Activated CD8-positive, alpha-beta T cell treated with anti-CD3 and anti-CD28 coated beads for 36 hours (primary cell): ENCODE measurements around the gene ADGB. TPM values are rescaled to one million over a fixed set of nuclear protein-coding genes. Genes with fewer than 3 reads are reported as not detected.
A peak's percentile ranks its signal among the peaks of the same experiment; 100 is the strongest.

Experiments
- ATAC-seq: fragments of 200-7000 bp; cut with Tn5 transposase; one replicate; pipeline ENCODE4 v1.10.0; 2021; ENCODE audit warnings: mild to moderate bottlenecking, moderate library complexity
- CTCF ChIA-PET: fragments of 350-600 bp; sonication (Branson Sonifier 250); formaldehyde crosslinking; loops from one replicate; lab custom pipeline; 2021; ENCODE audit warnings: antibody characterized with exemption; lab: Charles Lee
- POLR2A ChIA-PET: fragments of 350-600 bp; sonication (Branson Sonifier 250); formaldehyde crosslinking; loops from one replicate; lab custom pipeline; 2021; ENCODE audit warnings: antibody characterized with exemption; lab: Charles Lee
- DNase-seq: peaks from one replicate; pipeline ENCODE4 v3.0.0-alpha.2; 2020
- H3K27ac Mint-ChIP-seq: one replicate; pipeline ENCODE4 v1.8.0; 2021; ENCODE audit warnings: mild to moderate bottlenecking, mixed read lengths
- H3K27me3 Mint-ChIP-seq: one replicate; pipeline ENCODE4 v1.8.0; 2021; ENCODE audit warnings: mixed read lengths
- H3K36me3 Mint-ChIP-seq: one replicate; pipeline ENCODE4 v1.8.0; 2021; ENCODE audit warnings: low read depth, mixed read lengths
- H3K4me1 Mint-ChIP-seq: one replicate; pipeline ENCODE4 v1.8.0; 2021; ENCODE audit warnings: low read depth, mixed read lengths
- H3K4me3 Mint-ChIP-seq: one replicate; pipeline ENCODE4 v1.8.0; 2021; ENCODE audit warnings: mild to moderate bottlenecking, moderate library complexity, mixed read lengths
- H3K9me3 Mint-ChIP-seq: one replicate; pipeline ENCODE4 v1.8.0; 2021; ENCODE audit warnings: mixed read lengths
- CTCF ChIP-seq: fragments of 200-600 bp; IDR thresholded peaks from one replicate; pipeline ENCODE4 v1.8.0; 2022; ENCODE audit warnings: antibody characterized with exemption, mild to moderate bottlenecking
- intact Hi-C: fragments of 100-400 bp; cut with micrococcal nuclease; formaldehyde crosslinking; loops from one replicate; pipeline ENCODE4 v1.10.0; 2022
- total RNA-seq, 2 experiments: library from RNA; stranded (reverse); gene quantifications; one replicate each; pipeline ENCODE4 v1.2.3, GENCODE V29; 2021

The ADGB gene
- total RNA-seq, 2 experiments from 2014 or later = not detected

DNA sequence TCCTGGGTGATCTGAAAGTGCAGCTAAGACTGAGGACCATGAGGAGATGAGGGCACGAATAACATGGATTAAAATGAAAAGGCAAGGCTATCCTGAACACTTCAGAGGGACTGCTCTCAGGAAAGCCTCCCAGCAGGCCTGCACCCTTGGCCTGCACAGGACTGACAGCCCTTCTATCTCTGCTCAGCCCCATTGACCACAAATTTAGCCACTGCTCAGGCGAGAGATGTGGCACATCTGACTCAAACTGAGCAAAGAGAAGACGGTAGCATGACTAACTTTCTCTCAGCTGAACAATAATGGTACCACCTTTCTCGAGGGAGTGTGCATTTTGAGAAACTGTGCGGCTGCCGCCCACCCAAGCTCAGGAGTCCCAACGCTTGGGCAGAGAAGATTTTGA, 257.5 kb downstream of the ADGB start:
- Mint-ChIP-seq H3K27ac (peak overlapping the region; percentile 11), H3K36me3 (no peaks in the 10 kb centered on the region), H3K4me3 (no peak overlapping the region), H3K4me1 (peaks cover 35% of the 10 kb centered on the region), H3K27me3 (no peaks in the 10 kb centered on the region), H3K9me3 (peaks cover 11% of the 10 kb centered on the region)
- DNase-seq (peak; percentile 49), ATAC-seq (peak; percentile 7)
- POLR2A ChIA-PET = interaction anchor here (0.6 kb wide), 1 partner anchor 403 kb away, joined by 4 read pairs; no protein-coding TSS in a partner anchor
- TF ChIP-seq CTCF = no peak
- intact Hi-C loops = loop anchor here (2.0 to 10.0 kb wide), 2 partner anchors 429 to 539 kb away; no protein-coding TSS in a partner anchor
- CTCF ChIA-PET = interaction anchor here (0.8 to 2.2 kb wide), 5 partner anchors 9 to 473 kb away, joined by 3 to 7 read pairs (median 3); no protein-coding TSS in a partner anchor

GRCh38 chr6:146857180-146857979, 258.6 kb downstream of the ADGB start:
- ChIA-PET POLR2A (no interaction called here), CTCF (interaction anchor here (0.7 to 2.2 kb wide), 8 partner anchors 8 to 472 kb away, joined by 3 to 7 read pairs (median 3); no protein-coding TSS in a partner anchor)
- Mint-ChIP-seq H3K36me3 (no peaks in the 10 kb centered on the region), H3K27me3 (no peaks in the 10 kb centered on the region), H3K4me3 (no peak overlapping the region), H3K9me3 (peaks cover 6% of the 10 kb centered on the region), H3K4me1 (peaks cover 24% of the 10 kb centered on the region), H3K27ac (no peak overlapping the region)
- ATAC-seq = peak; percentile 88
- peak; percentile 82 for DNase-seq
- intact Hi-C loops = loop anchor here (2.0 to 10.0 kb wide), 2 partner anchors 427 to 537 kb away; no protein-coding TSS in a partner anchor
- peak; percentile 97 for TF ChIP-seq CTCF

GRCh38 chr6:146857980-146858347, 259.2 kb downstream of the ADGB start:
- CTCF ChIA-PET = interaction anchor here (0.7 to 2.2 kb wide), 5 partner anchors 40 to 430 kb away, joined by 3 to 7 read pairs (median 3); no protein-coding TSS in a partner anchor
- POLR2A ChIA-PET = no interaction called here
- intact Hi-C loops = loop anchor here (2.0 to 10.0 kb wide), 2 partner anchors 427 to 537 kb away; no protein-coding TSS in a partner anchor
- Mint-ChIP-seq H3K4me3 (peak overlapping the region; percentile 26), H3K9me3 (peaks cover under 1% of the 10 kb centered on the region), H3K36me3 (no peaks in the 10 kb centered on the region), H3K4me1 (peaks cover 18% of the 10 kb centered on the region), H3K27me3 (no peaks in the 10 kb centered on the region), H3K27ac (no peak overlapping the region)
- no peak for TF ChIP-seq CTCF
- DNase-seq (no peak), ATAC-seq (peak; percentile 15)

DNA sequence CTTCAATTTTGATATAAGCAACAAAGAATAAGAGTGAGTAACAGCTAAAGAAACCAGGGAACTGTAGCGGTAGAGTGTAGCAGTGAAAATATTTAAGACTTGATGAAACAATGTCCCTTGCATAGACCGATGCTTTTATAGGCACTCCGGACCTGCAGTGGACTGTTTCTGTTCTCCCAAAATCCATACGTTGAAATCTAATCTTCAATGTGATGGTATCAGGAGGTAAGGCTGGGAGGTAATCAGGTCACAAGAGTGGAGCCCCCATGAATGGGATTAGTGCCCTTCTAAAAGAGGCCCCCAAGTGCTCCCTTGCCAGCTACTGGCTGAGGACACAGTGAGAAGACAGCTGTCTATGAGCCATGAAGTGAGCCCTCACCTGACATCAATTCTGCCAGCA, 260.4 kb downstream of the ADGB start:
- POLR2A ChIA-PET = no interaction called here

More for the DNA sequence above, 260.4 kb downstream of the ADGB start:
- CTCF ChIA-PET = interaction anchor here (1.1 to 1.3 kb wide), 2 partner anchors 425 to 1112 kb away, joined by 3 read pairs; no protein-coding TSS in a partner anchor
- TF ChIP-seq CTCF = no peak
- ATAC-seq (no peak), DNase-seq (no peak)
- H3K9me3 Mint-ChIP-seq = no peaks in the 10 kb centered on the region
- H3K27ac Mint-ChIP-seq = no peak overlapping the region
- no peaks in the 10 kb centered on the region for H3K27me3 Mint-ChIP-seq
- intact Hi-C loops = loop anchor here (10.0 kb wide), 1 partner anchor 536 kb away; no protein-coding TSS in a partner anchor
- peaks cover 13% of the 10 kb centered on the region for H3K4me1 Mint-ChIP-seq
- no peak overlapping the region for H3K4me3 Mint-ChIP-seq
- H3K36me3 Mint-ChIP-seq = no peaks in the 10 kb centered on the region
